Heart left ventricle (tissue), 16 donors: ENCODE data around the gene KCNJ6. TPM values are rescaled to one million over a fixed set of nuclear protein-coding genes. Genes with fewer than 3 reads are reported as not detected.
A peak's percentile ranks its signal among the peaks of the same experiment; 100 is the strongest.

Source experiments
- ATAC-seq, 4 donors: fragments of 200-7000 bp; cut with Tn5 transposase; one replicate each; pipeline ENCODE4 v1.9.1; 2020 to 2022; ENCODE audit warnings: moderate library complexity in 4 of 4, mild to moderate bottlenecking in 3 of 4, moderate number of reproducible peaks in 1 of 4
- DNase-seq, 5 donors: peaks; one replicate each; pipeline ENCODE4 v3.0.0-alpha.2; 2020
- H3K27ac ChIP-seq, 12 donors: fragments of 200-600 bp; sonication (generic) in 4 of 12; one replicate each; pipeline versions ENCODE4 v1.5.0 to v1.8.0; 2016 to 2022; ENCODE audit warnings: mild to moderate bottlenecking in 2 of 12
- H3K27me3 ChIP-seq, 9 donors: fragments of 200-600 bp; sonication (generic) in 2 of 9; one replicate each; pipeline versions ENCODE4 v1.5.1 to v1.8.0; 2016 to 2022; ENCODE audit warnings: mild to moderate bottlenecking in 3 of 9
- H3K36me3 ChIP-seq, 9 donors: fragments of 200-600 bp; sonication (generic) in 2 of 9; one replicate each; pipeline versions ENCODE4 v1.5.0 to v1.8.0; 2018 to 2022; ENCODE audit warnings: mild to moderate bottlenecking in 2 of 9
- H3K4me1 ChIP-seq, 12 donors: fragments of 200-600 bp; sonication (generic) in 4 of 12; one replicate each; pipeline versions ENCODE4 v1.5.0 to v1.8.0; 2016 to 2022; ENCODE audit warnings: mild to moderate bottlenecking in 3 of 12
- H3K4me3 ChIP-seq, 12 donors: fragments of 200-600 bp; sonication (generic) in 4 of 12; one replicate each; pipeline versions ENCODE4 v1.5.0 to v1.8.0; 2017 to 2022; ENCODE audit warnings: mild to moderate bottlenecking in 9 of 12, moderate library complexity in 4 of 12
- H3K9me3 ChIP-seq, 12 donors: fragments of 200-600 bp; sonication (generic) in 4 of 12; one replicate each; pipeline versions ENCODE4 v1.5.0 to v1.8.0; 2016 to 2022; ENCODE audit warnings: mild to moderate bottlenecking in 1 of 12
- CTCF ChIP-seq, 12 donors: fragments of 200-600 bp; sonication (generic) in 4 of 12; IDR thresholded peaks; one replicate each; pipeline versions ENCODE4 v1.5.0 to v1.8.0; 2018 to 2022; ENCODE audit warnings: antibody characterized with exemption in 12 of 12, mild to moderate bottlenecking in 5 of 12
- POLR2A ChIP-seq, 2 donors: fragments of 450-650 bp; IDR thresholded peaks; one replicate each; pipeline ENCODE4 v1.6.1; 2017; ENCODE audit warnings: antibody characterized with exemption in 2 of 2, mild to moderate bottlenecking in 2 of 2, moderate library complexity in 2 of 2
- WGBS, 4 donors: extraction: QIAGEN DNeasy Blood & Tissue Kit in 2 of 4; methylation state at CpG; one replicate each; pipeline versions ENCODE4 v1.1.5 to v1.1.7; 2013 to 2018; 5-methylcytosine and 5-hydroxymethylcytosine counted together
- intact Hi-C, 10 donors: fragments of 100-400 bp; cut with DNase I; formaldehyde crosslinking; loops; one replicate each; pipeline versions ENCODE4 v1.11.1 to v1.14.2; 2022
- polyA plus RNA-seq, 2 donors: library from polyadenylated mRNA; stranded (reverse); fragments of 200-250 nt; gene quantifications; one replicate each; pipeline ENCODE4 v1.2.3, GENCODE V29; 2013
- total RNA-seq, 9 donors: library from RNA; depleted of rRNA in 2 of 9; stranded (reverse); fragments of >200 nt in 2 of 9; fragmentation: NEBNext Ultra II Directional in 3 of 9; extraction: Animal tissue kit (Norgen Biotek cat#: 25700) in 3 of 9; gene quantifications; one replicate each; pipeline versions ENCODE4 v1.1.0 to v1.2.4, GENCODE V29; 2016 to 2023
- donor health status: ischemic (EF 13 %, LVEDD 7.1; RV severe dilation, severe dysfunction).
- donor health status: healthy with polysubstance abuse.
- donor health status: DM: no; HTN: yes; CAD: no.
- donor health status: DM: no; HTN: no; CAD: no.
- donor health status: ischemic (EF 25% LVEDD 6.9; RV normal size, moderate dysfunction).
- donor health status: ischemic (EF 25% LVEDD 5.7; RV mildly dilated, moderate dysfunction).
- donor health status: healthy.
- donor health status: DM: yes; HTN: yes; CAD: no.
- donor health status: ischemic (EF 35%, LVEDD 5.7; RV mildly dilated, moderate dysfunction).
- donor health status: nonischemic (EF 11% LVEDD 7.7; RV severe dilation, severe dysfunction).
- donor health status: DM: yes; HTN: yes; CAD: no.
- donor health status: PGD.
- donor health status: ischemic (EF 29% LVEDD 5.4; RV normal size, mild dysfunction).
- donor health status: nonischemic (EF 23%, LVEDD 6.1; RV moderate dilation, normal function).

KCNJ6 gene
- total and polyA plus RNA-seq, 11 donors = not detected

GRCh38 chr21:37751268-37751975 lies 164.8 kb downstream of the KCNJ6 start:
- Histone ChIP-seq H3K27ac (peak overlapping the region in 5 of 12 donors; percentile 16 to 47 (median 24)), H3K4me3 (no peak overlapping the region), H3K9me3 (no peaks in the 10 kb centered on the region), H3K27me3 (peaks cover 0 to 4% (median 0%) of the 10 kb centered on the region in 9 donors), H3K36me3 (no peaks in the 10 kb centered on the region), H3K4me1 (peaks cover 0 to 26% (median 2%) of the 10 kb centered on the region in 12 donors)
- peak; percentile 50 to 89 (median 77) for ATAC-seq
- peak in 1 of 5 donors; percentile 58 for DNase-seq
- TF ChIP-seq POLR2A (IDR thresholded peaks at IDR 0.05) = no peak
- TF ChIP-seq CTCF (IDR thresholded peaks at IDR 0.05) = no peak
- 33 to 37% (median 35%) methylated on average over 10 of the region's 10 CpGs for WGBS, 4 donors
- intact Hi-C loops = no loop called here

GRCh38 chr21:37749132-37749531 lies 167.1 kb downstream of the KCNJ6 start:
- Histone ChIP-seq H3K4me3 (no peak overlapping the region), H3K9me3 (no peaks in the 10 kb centered on the region), H3K27ac (no peak overlapping the region), H3K36me3 (no peaks in the 10 kb centered on the region), H3K27me3 (peaks cover 0 to 4% (median 0%) of the 10 kb centered on the region in 9 donors), H3K4me1 (peaks cover 0 to 26% (median 2%) of the 10 kb centered on the region in 12 donors)
- WGBS, 4 donors = 81 to 93% (median 85%) methylated on average over 7 to 9 of the region's 9 CpGs
- ATAC-seq = no peak
- intact Hi-C loops = no loop called here
- no peak for DNase-seq
- no peak for TF ChIP-seq POLR2A (IDR thresholded peaks at IDR 0.05)
- no peak for TF ChIP-seq CTCF (IDR thresholded peaks at IDR 0.05)

GRCh38 chr21:37748351-37748750 lies 167.9 kb downstream of the KCNJ6 start:
- peaks cover 0 to 4% (median 0%) of the 10 kb centered on the region in 9 donors for H3K27me3 ChIP-seq
- ATAC-seq = no peak
- no peak overlapping the region for H3K4me3 ChIP-seq
- H3K27ac ChIP-seq = no peak overlapping the region
- peaks cover 0 to 21% (median 2%) of the 10 kb centered on the region in 12 donors for H3K4me1 ChIP-seq
- intact Hi-C loops = no loop called here
- no peaks in the 10 kb centered on the region for H3K9me3 ChIP-seq
- no peaks in the 10 kb centered on the region for H3K36me3 ChIP-seq
- DNase-seq = no peak
- 82 to 92% (median 87%) methylated on average over 3 of the region's 3 CpGs for WGBS, 4 donors
- TF ChIP-seq POLR2A (IDR thresholded peaks at IDR 0.05) (no peak), CTCF (IDR thresholded peaks at IDR 0.05) (no peak)

GRCh38 chr21:37746849-37747248 lies 169.4 kb downstream of the KCNJ6 start:
- intact Hi-C loops = no loop called here
- 71 to 89% (median 86%) methylated on average over 2 of the region's 2 CpGs for WGBS, 4 donors
- no peaks in the 10 kb centered on the region for H3K36me3 ChIP-seq
- DNase-seq = no peak
- H3K27me3 ChIP-seq = peaks cover 0 to 4% (median 0%) of the 10 kb centered on the region in 9 donors
- ATAC-seq = no peak
- H3K4me3 ChIP-seq = no peak overlapping the region
- TF ChIP-seq CTCF (IDR thresholded peaks at IDR 0.05) (no peak), POLR2A (IDR thresholded peaks at IDR 0.05) (no peak)
- H3K4me1 ChIP-seq = peaks cover 0 to 21% (median 4%) of the 10 kb centered on the region in 12 donors
- no peaks in the 10 kb centered on the region for H3K9me3 ChIP-seq
- no peak overlapping the region for H3K27ac ChIP-seq
